Measurements from ENCODE around the gene STOX2. TPM values are rescaled to one million over a fixed set of nuclear protein-coding genes. Genes with fewer than 3 reads are reported as not detected.

STOX2 gene
- total and polyA plus RNA-seq, 2 of the 13 experiments (the other 11 are each of a cell fraction or from before 2014, with no cell fraction given): 0.01 to 0.15 TPM

DNA sequence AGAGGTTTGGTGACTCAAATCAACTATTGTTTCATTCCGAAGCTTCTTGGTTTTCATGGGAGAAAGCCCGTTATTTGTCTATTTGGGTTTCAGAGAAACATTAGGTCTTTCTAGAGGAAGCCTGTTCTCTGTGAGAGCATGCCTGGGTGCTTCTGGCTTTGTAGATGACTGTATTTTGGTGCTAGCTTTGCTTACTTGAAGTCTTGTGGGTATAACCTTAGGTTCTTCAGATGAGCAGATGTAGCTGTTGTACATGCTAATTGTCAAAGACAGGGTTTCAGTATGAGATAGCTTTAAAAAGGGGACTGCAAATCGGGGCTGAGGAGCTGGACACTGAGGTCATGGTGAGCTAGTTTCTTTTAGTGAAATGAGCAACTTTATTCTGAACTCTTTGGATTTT, 7.9 kb upstream of the STOX2 start (continued):
- TF ChIP-seq, protein P1, sequence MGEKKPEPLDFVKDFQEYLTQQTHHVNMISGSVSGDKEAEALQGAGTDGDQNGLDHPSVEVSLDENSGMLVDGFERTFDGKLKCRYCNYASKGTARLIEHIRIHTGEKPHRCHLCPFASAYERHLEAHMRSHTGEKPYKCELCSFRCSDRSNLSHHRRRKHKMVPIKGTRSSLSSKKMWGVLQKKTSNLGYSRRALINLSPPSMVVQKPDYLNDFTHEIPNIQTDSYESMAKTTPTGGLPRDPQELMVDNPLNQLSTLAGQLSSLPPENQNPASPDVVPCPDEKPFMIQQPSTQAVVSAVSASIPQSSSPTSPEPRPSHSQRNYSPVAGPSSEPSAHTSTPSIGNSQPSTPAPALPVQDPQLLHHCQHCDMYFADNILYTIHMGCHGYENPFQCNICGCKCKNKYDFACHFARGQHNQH (CRISPR knock-in tag; IDR thresholded peaks at IDR 0.05): no peak
- TF ChIP-seq NAIF1 (CRISPR knock-in tag; IDR thresholded peaks at IDR 0.05; ENCODE audit: borderline replicate concordance) (no peak), MYC (CRISPR knock-in tag; IDR thresholded peaks at IDR 0.05; ENCODE audit: borderline replicate concordance) (no peak), RELA (CRISPR knock-in tag; IDR thresholded peaks at IDR 0.05) (no peak), GABPA (IDR thresholded peaks at IDR 0.05; ENCODE audit: low read depth, low read length) (no peak), GABPA (CRISPR knock-in tag; IDR thresholded peaks at IDR 0.05; ENCODE audit: low read depth) (no peak)

DNA sequence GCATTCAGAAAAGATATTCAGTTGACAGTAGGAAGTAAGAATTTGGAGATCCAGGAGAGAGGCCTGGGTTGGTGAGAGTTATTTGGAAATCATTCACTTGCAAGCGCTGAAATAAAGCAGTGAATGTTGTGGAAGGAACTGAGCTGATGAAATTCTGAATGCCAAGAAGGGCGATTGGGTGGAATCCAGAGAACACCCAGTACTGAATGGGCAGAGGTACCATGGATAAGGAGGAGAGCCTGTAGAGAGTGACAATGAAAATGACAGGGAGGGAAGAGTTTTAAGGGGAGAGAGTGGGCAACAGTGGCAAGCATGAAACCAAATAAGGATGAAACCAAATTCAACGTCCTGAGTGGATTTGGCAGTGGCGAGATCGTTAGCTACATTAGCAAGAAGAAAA, 6.7 kb upstream of the STOX2 start:
- FAIRE-seq (no peak), ATAC-seq (no peak), DNase-seq (ENCODE audit: low spot score) (no peak)
- Histone ChIP-seq H3K27ac (ENCODE audit: extremely low read length, insufficient read depth, low read length) (no peak overlapping the region), H3K36me3 (replicated peaks in 1 of 2; ENCODE audit: control insufficient read depth in 1 of 2, insufficient read depth in 2 of 2, low read length in 2 of 2) (no peaks in the 10 kb centered on the region), H2AFZ (ENCODE audit: low read length) (no peak overlapping the region), H4K20me1 (ENCODE audit: insufficient read depth, low read length) (no peaks in the 10 kb centered on the region), H3K4me2 (ENCODE audit: low read depth, low read length) (no peak overlapping the region), H3K9ac (ENCODE audit: insufficient read depth, low read depth, low read length) (no peak overlapping the region), H3K4me1 (ENCODE audit: insufficient read depth, low read length) (no peaks in the 10 kb centered on the region), H3K79me2 (ENCODE audit: insufficient read depth, low read length) (no peaks in the 10 kb centered on the region), H3K27me3 (ENCODE audit: control insufficient read depth in 1 of 2, insufficient read depth in 2 of 2, low read length in 2 of 2) (peaks cover 0 to 6% of the 10 kb centered on the region in 2 experiments; a peak in 1 of 5 replicates), H3K4me3 (replicated peaks in 1 of 3; ENCODE audit: insufficient read depth in 1 of 3, low read depth in 2 of 3, low read length in 3 of 3) (no peak overlapping the region), H3K9me3 (ENCODE audit: low read length) (no peaks in the 10 kb centered on the region)
- TF ChIP-seq ZNF235 (CRISPR knock-in tag; IDR thresholded peaks at IDR 0.05; ENCODE audit: borderline replicate concordance) (no peak), NR1H2 (CRISPR knock-in tag; IDR thresholded peaks at IDR 0.05; ENCODE audit: borderline replicate concordance, low read depth) (no peak), ZNF660 (CRISPR knock-in tag; IDR thresholded peaks at IDR 0.05; ENCODE audit: borderline replicate concordance, low read depth) (no peak), JDP2 (CRISPR knock-in tag; IDR thresholded peaks at IDR 0.05; ENCODE audit: borderline replicate concordance) (no peak), ZNF441 (CRISPR knock-in tag; IDR thresholded peaks at IDR 0.05; ENCODE audit: borderline replicate concordance) (no peak), MTA3 (CRISPR knock-in tag; IDR thresholded peaks at IDR 0.05) (no peak), MBD4 (IDR thresholded peaks at IDR 0.05; ENCODE audit: borderline replicate concordance, low read length) (no peak)
- TF ChIP-seq, protein P2, sequence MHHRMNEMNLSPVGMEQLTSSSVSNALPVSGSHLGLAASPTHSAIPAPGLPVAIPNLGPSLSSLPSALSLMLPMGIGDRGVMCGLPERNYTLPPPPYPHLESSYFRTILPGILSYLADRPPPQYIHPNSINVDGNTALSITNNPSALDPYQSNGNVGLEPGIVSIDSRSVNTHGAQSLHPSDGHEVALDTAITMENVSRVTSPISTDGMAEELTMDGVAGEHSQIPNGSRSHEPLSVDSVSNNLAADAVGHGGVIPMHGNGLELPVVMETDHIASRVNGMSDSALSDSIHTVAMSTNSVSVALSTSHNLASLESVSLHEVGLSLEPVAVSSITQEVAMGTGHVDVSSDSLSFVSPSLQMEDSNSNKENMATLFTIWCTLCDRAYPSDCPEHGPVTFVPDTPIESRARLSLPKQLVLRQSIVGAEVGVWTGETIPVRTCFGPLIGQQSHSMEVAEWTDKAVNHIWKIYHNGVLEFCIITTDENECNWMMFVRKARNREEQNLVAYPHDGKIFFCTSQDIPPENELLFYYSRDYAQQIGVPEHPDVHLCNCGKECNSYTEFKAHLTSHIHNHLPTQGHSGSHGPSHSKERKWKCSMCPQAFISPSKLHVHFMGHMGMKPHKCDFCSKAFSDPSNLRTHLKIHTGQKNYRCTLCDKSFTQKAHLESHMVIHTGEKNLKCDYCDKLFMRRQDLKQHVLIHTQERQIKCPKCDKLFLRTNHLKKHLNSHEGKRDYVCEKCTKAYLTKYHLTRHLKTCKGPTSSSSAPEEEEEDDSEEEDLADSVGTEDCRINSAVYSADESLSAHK (CRISPR knock-in tag; IDR thresholded peaks at IDR 0.05; ENCODE audit: borderline replicate concordance): no peak
- 18% methylated on average over 5 of the region's 5 CpGs for WGBS (ENCODE audit: low lambda C conversion rate)
- ChIA-PET POLR2A (no interaction called here), CTCF (ENCODE audit: low intra/inter-chr PET ratio, low total read pairs) (no interaction called here)
- in situ Hi-C loops (cut with HindIII; ENCODE audit: extremely low pct_ligation_motif_present, low pct_unique_long_range_greater_than_20kb): no loop called here
- BruUV-seq (replicated peaks): no TSS peak
- intact Hi-C loops (cut with micrococcal nuclease; ENCODE audit: unreplicated experiment): no loop called here
